HUES6 (cell line): Measurements from ENCODE around the gene PIGW.

Source experiments
- H3K27ac ChIP-seq: 2 replicates; pipeline ENCODE4 v1.7.0; 2013; ENCODE audit warnings: low read depth, mild to moderate bottlenecking, low read length, inconsistent platforms
- H3K27me3 ChIP-seq: 2 replicates; pipeline ENCODE4 v1.6.1; 2013; ENCODE audit warnings: low read length; ENCODE audit not compliant: control insufficient read depth, insufficient read depth
- H3K36me3 ChIP-seq: 2 replicates; pipeline ENCODE4 v1.6.1; 2013; ENCODE audit warnings: low read length; ENCODE audit not compliant: control insufficient read depth, insufficient read depth
- H3K4me1 ChIP-seq: 2 replicates; pipeline ENCODE4 v1.6.1; 2013; ENCODE audit warnings: low read length; ENCODE audit not compliant: control insufficient read depth, insufficient read depth
- H3K4me3 ChIP-seq: 2 replicates; pipeline ENCODE4 v1.5.1; 2013; ENCODE audit warnings: low read depth, low read length
- H3K9ac ChIP-seq: one replicate; pipeline ENCODE4 v1.6.1; 2013; ENCODE audit warnings: mild to moderate bottlenecking, low read length
- H3K9me3 ChIP-seq: 2 replicates; pipeline ENCODE4 v1.6.1; 2013; ENCODE audit warnings: low read depth, low read length; ENCODE audit not compliant: control insufficient read depth, insufficient read depth

Gene PIGW

GRCh38 chr17:36534840-36535668, at the start of gene PIGW, which contains the start of gene MYO19:
Gene PIGW, plus strand, starts transcription at chr17:36534987. Its CDS starts 2,115 bp downstream, at chr17:36537102.
Gene MYO19, minus strand, starts transcription at chr17:36534868. Its CDS starts 2,330 bp downstream, at chr17:36532538.
- H3K27ac ChIP-seq: peak within 1 kb of the TSS; percentile 89
- 0 out of 2 replicates have a peak, but pooled peaks cover 5% of the 10 kb centered on the region for H3K4me1 ChIP-seq
- H3K36me3 ChIP-seq: peaks cover 56% of the 10 kb centered on the region
- H3K4me3 ChIP-seq: peak within 1 kb of the TSS; percentile 86
- no peaks in the 10 kb centered on the region for H3K27me3 ChIP-seq
- peak within 1 kb of the TSS; percentile 98 for H3K9ac ChIP-seq
- no peaks in the 10 kb centered on the region for H3K9me3 ChIP-seq

- H3K36me3 ChIP-seq: no peaks in the 10 kb centered on the region; the same call in none of the 2 replicates
- H3K9ac ChIP-seq: no peak overlapping the region
- H3K4me3 ChIP-seq: no peak overlapping the region
- H3K4me1 ChIP-seq: peaks cover 19% of the 10 kb centered on the region
- H3K27ac ChIP-seq: no peak overlapping the region
- peaks cover 35% of the 10 kb centered on the region for H3K27me3 ChIP-seq
- no peaks in the 10 kb centered on the region for H3K9me3 ChIP-seq
These were observed 49.8 kb upstream of the PIGW start for GRCh38 chr17:36485027-36485426.

DNA sequence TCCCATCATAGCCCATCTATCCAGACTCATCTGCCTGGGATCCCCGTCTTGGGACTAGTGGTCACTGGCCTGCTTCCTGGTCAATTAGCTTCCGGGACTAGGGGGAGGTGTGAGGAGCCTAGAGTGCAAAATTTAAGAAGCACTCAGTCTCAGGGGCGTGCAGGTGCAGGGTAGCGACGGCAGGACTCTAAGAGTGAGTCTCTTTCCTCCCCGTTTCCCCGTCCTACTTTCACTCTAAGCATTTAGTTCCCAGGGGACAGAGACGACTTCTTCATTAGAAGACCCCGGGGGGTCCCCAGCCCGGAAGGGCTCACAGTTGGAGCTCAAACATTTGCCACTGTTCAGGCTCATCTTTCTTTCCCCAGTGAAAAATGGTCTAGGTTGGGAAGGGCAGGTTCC, 49.0 kb upstream of the PIGW start:
- peak overlapping the region; percentile 88 for H3K4me3 ChIP-seq
- H3K36me3 ChIP-seq: no peaks in the 10 kb centered on the region; the same call in none of the 2 replicates
- H3K27ac ChIP-seq: no peak overlapping the region
- H3K4me1 ChIP-seq: peaks cover 19% of the 10 kb centered on the region
- H3K9ac ChIP-seq: peak overlapping the region; percentile 49
- H3K9me3 ChIP-seq: no peaks in the 10 kb centered on the region
- peaks cover 35% of the 10 kb centered on the region for H3K27me3 ChIP-seq

GRCh38 chr17:36486204-36487194, 48.3 kb upstream of the PIGW start, which contains the start of gene ZNHIT3:
Gene ZNHIT3, plus strand, starts transcription at chr17:36486681. Its CDS starts 19 bp downstream, at chr17:36486700.
- peak within 1 kb of the TSS; percentile 88 for H3K4me3 ChIP-seq
- peaks cover 6% of the 10 kb centered on the region for H3K36me3 ChIP-seq
- H3K9me3 ChIP-seq: no peaks in the 10 kb centered on the region
- peaks cover 31% of the 10 kb centered on the region for H3K27me3 ChIP-seq
- no peak within 1 kb of the TSS for H3K27ac ChIP-seq
- peak within 1 kb of the TSS; percentile 80 for H3K9ac ChIP-seq
- peaks cover 19% of the 10 kb centered on the region for H3K4me1 ChIP-seq

GRCh38 chr17:36493956-36494355, 40.8 kb upstream of the PIGW start:
- no peak overlapping the region for H3K27ac ChIP-seq
- no peak overlapping the region for H3K9ac ChIP-seq
- H3K4me3 ChIP-seq: no peak overlapping the region
- H3K9me3 ChIP-seq: no peaks in the 10 kb centered on the region
- peaks cover 75% of the 10 kb centered on the region for H3K36me3 ChIP-seq
- H3K27me3 ChIP-seq: no peaks in the 10 kb centered on the region
- no peaks in the 10 kb centered on the region for H3K4me1 ChIP-seq

- H3K27me3 ChIP-seq: no peaks in the 10 kb centered on the region
- H3K36me3 ChIP-seq: peaks cover 78% of the 10 kb centered on the region
- no peak overlapping the region for H3K4me3 ChIP-seq
- no peaks in the 10 kb centered on the region for H3K9me3 ChIP-seq
- no peaks in the 10 kb centered on the region for H3K4me1 ChIP-seq
- no peak overlapping the region for H3K27ac ChIP-seq
- H3K9ac ChIP-seq: no peak overlapping the region
These were observed 40.1 kb upstream of the PIGW start for GRCh38 chr17:36494674-36495073.

GRCh38 chr17:36495076-36495578, 39.7 kb upstream of the PIGW start:
- Histone ChIP-seq H3K4me3 (no peak overlapping the region), H3K4me1 (no peaks in the 10 kb centered on the region), H3K27me3 (no peaks in the 10 kb centered on the region), H3K9ac (no peak overlapping the region), H3K36me3 (peaks cover 81% of the 10 kb centered on the region), H3K27ac (no peak overlapping the region), H3K9me3 (no peaks in the 10 kb centered on the region)

- no peaks in the 10 kb centered on the region for H3K9me3 ChIP-seq
- no peak overlapping the region for H3K4me3 ChIP-seq
- no peak overlapping the region for H3K27ac ChIP-seq
- H3K4me1 ChIP-seq: no peaks in the 10 kb centered on the region
- no peaks in the 10 kb centered on the region for H3K27me3 ChIP-seq
- H3K36me3 ChIP-seq: peaks cover 88% of the 10 kb centered on the region
- no peak overlapping the region for H3K9ac ChIP-seq
These were observed 38.6 kb upstream of the PIGW start for GRCh38 chr17:36496018-36496789.

GRCh38 chr17:36498155-36498554, 36.6 kb upstream of the PIGW start:
- no peak overlapping the region for H3K9ac ChIP-seq
- H3K27me3 ChIP-seq: no peaks in the 10 kb centered on the region
- no peaks in the 10 kb centered on the region for H3K4me1 ChIP-seq
- H3K27ac ChIP-seq: no peak overlapping the region
- H3K9me3 ChIP-seq: no peaks in the 10 kb centered on the region
- H3K36me3 ChIP-seq: peaks cover 88% of the 10 kb centered on the region
- no peak overlapping the region for H3K4me3 ChIP-seq
